H1 (cell line): ENCODE results near the gene GDF15. TPM values are rescaled to one million over a fixed set of nuclear protein-coding genes. Genes with fewer than 3 reads are reported as not detected.

Experiments
- CHD7 ChIP-seq: fragments of 300-600 bp; sonication (generic); IDR thresholded peaks from 2 replicates; pipeline ENCODE4 v1.7.1; 2012; ENCODE audit warnings: low read length, moderate library complexity, mild to moderate bottlenecking, inconsistent platforms; ENCODE audit not compliant: insufficient replicate concordance
- GABPA ChIP-seq: IDR thresholded peaks from 2 replicates; pipeline ENCODE4 v1.6.1; 2011; ENCODE audit warnings: mild to moderate bottlenecking, low read length, moderate library complexity, borderline replicate concordance; ENCODE audit not compliant: insufficient read depth
- polyA plus RNA-seq, 7 experiments: library from polyadenylated mRNA; depleted of rRNA in 3 of 7; stranded (reverse) in 5 of 7; unstranded in 2 of 7; fragments of >200 nt in 5 of 7; fragments of 200-250 nt in 2 of 7; gene quantifications; 1 replicate in 5 of 7; 2 replicates in 1 of 7; 4 replicates in 1 of 7; pipeline versions ENCODE4 v1.2.1 to v1.2.3, GENCODE V29; 2011 to 2013; ENCODE audit warnings: missing spikeins in 2 of 7, mixed read lengths in 2 of 7
- total RNA-seq: library from RNA; stranded (reverse); fragmentation: NEBNext Ultra II Directional; extraction: Animal tissue kit (Norgen Biotek cat#: 25700); gene quantifications from 2 replicates; pipeline ENCODE4 v1.2.1, GENCODE V29; 2021

GDF15 gene
- total and polyA plus RNA-seq, 2 of the 8 experiments (the other 6 are each of a cell fraction or from before 2014, with no cell fraction given), result 4.1 to 8.5 TPM

DNA sequence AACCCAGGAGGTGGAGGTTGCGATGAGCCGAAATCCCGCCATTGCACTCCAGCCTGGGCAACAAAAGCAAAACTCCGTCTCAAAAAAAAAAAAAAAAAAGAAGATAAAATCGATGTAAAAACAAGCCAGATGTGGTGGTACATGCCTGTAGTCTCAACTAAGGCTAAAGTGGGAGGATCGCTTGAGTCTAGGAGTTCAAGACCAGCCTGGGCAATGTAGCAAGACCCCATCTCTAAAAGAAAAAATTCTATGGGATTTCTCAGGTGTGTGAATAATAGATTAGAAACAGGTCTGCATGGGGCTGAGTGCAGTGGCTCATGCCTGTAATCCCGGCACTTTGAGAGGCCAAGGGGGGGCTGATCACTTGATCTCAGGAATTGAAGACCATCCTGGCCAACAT is 34.4 kb upstream of the GDF15 start (continued):
- no peak for TF ChIP-seq CHD7
- TF ChIP-seq GABPA, result no peak
